Hepatic stellate cell (primary cell): ENCODE data around the gene BAIAP3.
"Not testable (repeated sequence)": the region's sequence is repeated elsewhere in the genome, so short reads cannot be mapped to it uniquely, and the experiment has no call there.

Experiments
- DNase-seq: peaks from one replicate; pipeline ENCODE4 v3.0.0; 2011; ENCODE audit warnings: low spot score

Gene BAIAP3

GRCh38 chr16:1333149-1333812, at the start of gene BAIAP3:
BAIAP3 (plus strand) TSS chr16:1333645; CDS start chr16:1338550, 4,905 bp downstream.
- peak; percentile 57 for DNase-seq

- no peak for DNase-seq
Measured at GRCh38 chr16:1283996-1284616, 49.3 kb upstream of the BAIAP3 start.

GRCh38 chr16:1285669-1286512, 47.6 kb upstream of the BAIAP3 start:
- no peak for DNase-seq

GRCh38 chr16:1286513-1287094, 46.8 kb upstream of the BAIAP3 start:
- no peak for DNase-seq

GRCh38 chr16:1287982-1288670, 45.3 kb upstream of the BAIAP3 start:
- DNase-seq, result no peak

- no peak for DNase-seq
Measured at GRCh38 chr16:1288813-1289476, 44.5 kb upstream of the BAIAP3 start.

GRCh38 chr16:1289477-1289866, 44.0 kb upstream of the BAIAP3 start:
- no peak for DNase-seq

- DNase-seq, result no peak
Measured at GRCh38 chr16:1290063-1290501, 43.4 kb upstream of the BAIAP3 start.

- no peak for DNase-seq
Measured at GRCh38 chr16:1290860-1291575, 42.4 kb upstream of the BAIAP3 start.

GRCh38 chr16:1291576-1291974, 41.9 kb upstream of the BAIAP3 start:
- DNase-seq, result no peak

- not testable (repeated sequence) for DNase-seq
Measured at GRCh38 chr16:1292208-1292607, 41.2 kb upstream of the BAIAP3 start.

GRCh38 chr16:1292808-1293207, 40.6 kb upstream of the BAIAP3 start:
- DNase-seq, result not testable (repeated sequence)

GRCh38 chr16:1293921-1294656, 39.4 kb upstream of the BAIAP3 start:
- no peak for DNase-seq

GRCh38 chr16:1295465-1295864, 38.0 kb upstream of the BAIAP3 start:
- no peak for DNase-seq

- not testable (repeated sequence) for DNase-seq
Measured at GRCh38 chr16:1296688-1297017, 36.8 kb upstream of the BAIAP3 start.

- no peak for DNase-seq
Measured at GRCh38 chr16:1297018-1297696, 36.3 kb upstream of the BAIAP3 start.

GRCh38 chr16:1298406-1298805, 35.0 kb upstream of the BAIAP3 start:
- DNase-seq, result no peak

- DNase-seq, result no peak
Measured at GRCh38 chr16:1299012-1299867, 34.2 kb upstream of the BAIAP3 start.

GRCh38 chr16:1299868-1300203, 33.6 kb upstream of the BAIAP3 start:
- DNase-seq, result no peak
